Mesendoderm (in vitro differentiated cells): ENCODE measurements around the gene NCAPH2.

ENCODE experiments used
- DNase-seq: peaks from one replicate; pipeline ENCODE4 v3.0.0; 2013
- H2AK5ac ChIP-seq: 2 replicates; pipeline ENCODE4 v1.6.1; 2013; ENCODE audit warnings: low read length, inconsistent platforms
- H2BK120ac ChIP-seq: 2 replicates; pipeline ENCODE4 v1.6.1; 2013; ENCODE audit warnings: low read depth, mild to moderate bottlenecking, low read length, moderate library complexity, mixed read lengths
- H2BK15ac ChIP-seq: replicated peaks from 2 replicates; pipeline ENCODE4 v1.6.1; 2013; ENCODE audit warnings: low read depth, mild to moderate bottlenecking, moderate library complexity
- H2BK5ac ChIP-seq: 2 replicates; pipeline ENCODE4 v1.6.1; 2013; ENCODE audit warnings: low read length, inconsistent platforms
- H3K18ac ChIP-seq: 2 replicates; pipeline ENCODE4 v1.6.1; 2013; ENCODE audit warnings: mild to moderate bottlenecking, low read length, mixed read lengths
- H3K23ac ChIP-seq: one replicate; pipeline ENCODE4 v1.6.1; 2013; ENCODE audit warnings: low read length
- H3K27ac ChIP-seq: 2 replicates; pipeline ENCODE4 v1.5.1; 2013; ENCODE audit warnings: low read depth, mild to moderate bottlenecking, inconsistent platforms, low read length, moderate library complexity
- H3K27me3 ChIP-seq: 2 replicates; pipeline ENCODE4 v1.6.1; 2013; ENCODE audit warnings: low read length, control low read depth, mild to moderate bottlenecking, inconsistent platforms; ENCODE audit not compliant: insufficient read depth, poor library complexity
- H3K36me3 ChIP-seq: 2 replicates; pipeline ENCODE4 v1.6.1; 2013; ENCODE audit warnings: low read length, inconsistent platforms; ENCODE audit not compliant: control insufficient read depth, insufficient read depth
- H3K4ac ChIP-seq: one replicate; pipeline ENCODE4 v1.6.1; 2013; ENCODE audit warnings: low read depth, mild to moderate bottlenecking, low read length, moderate library complexity
- H3K4me1 ChIP-seq: 2 replicates; pipeline ENCODE4 v1.6.1; 2013; ENCODE audit warnings: low read depth, low read length, inconsistent platforms; ENCODE audit not compliant: control insufficient read depth
- H3K4me2 ChIP-seq: 2 replicates; pipeline ENCODE4 v1.6.1; 2013; ENCODE audit warnings: low read length
- H3K4me3 ChIP-seq: 2 replicates; pipeline ENCODE4 v1.5.1; 2013; ENCODE audit warnings: mild to moderate bottlenecking, low read length
- H3K56ac ChIP-seq: one replicate; pipeline ENCODE4 v1.6.1; 2013; ENCODE audit warnings: low read length
- H3K79me1 ChIP-seq: 2 replicates; pipeline ENCODE4 v1.6.1; 2013; ENCODE audit warnings: low read length, inconsistent platforms
- H3K79me2 ChIP-seq: 2 replicates; pipeline ENCODE4 v1.6.1; 2013; ENCODE audit warnings: mild to moderate bottlenecking, low read length; ENCODE audit not compliant: control insufficient read depth, insufficient read depth
- H3K9ac ChIP-seq: 2 replicates; pipeline ENCODE4 v1.6.1; 2013; ENCODE audit warnings: low read length, inconsistent platforms
- H4K5ac ChIP-seq: one replicate; pipeline ENCODE4 v1.6.1; 2013; ENCODE audit warnings: low read length
- H4K8ac ChIP-seq: one replicate; pipeline ENCODE4 v1.6.1; 2013; ENCODE audit warnings: low read depth, mild to moderate bottlenecking, control low read depth, low read length, moderate library complexity
- WGBS: extraction: QIAGEN DNeasy Blood & Tissue Kit; methylation state at CpG from one replicate; pipeline ENCODE4 v1.1.7; 2013; ENCODE audit warnings: low lambda C conversion rate, missing lambda C conversion rate; ENCODE audit not compliant: insufficient coverage; ENCODE audit errors: extremely low coverage; 5-methylcytosine and 5-hydroxymethylcytosine counted together

NCAPH2 gene

DNA sequence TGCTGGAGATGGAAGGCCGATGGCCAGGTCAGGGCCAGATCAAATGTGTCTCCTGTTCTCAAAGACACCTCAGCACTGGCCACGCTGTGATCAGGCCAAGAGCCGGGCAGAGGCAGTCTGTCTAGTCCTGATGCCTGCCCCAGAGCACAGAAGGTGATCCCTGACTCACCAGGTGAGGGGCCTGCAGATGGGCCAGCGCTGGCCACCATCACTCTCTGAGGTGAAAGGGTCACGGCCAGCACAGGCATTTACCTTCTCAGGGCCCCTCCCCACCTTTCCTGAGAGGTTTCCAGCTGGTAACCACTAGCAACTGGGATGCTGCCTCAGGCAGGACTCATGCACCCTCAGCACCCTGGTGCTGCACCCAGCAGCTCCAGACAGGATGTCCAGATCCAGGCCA is 36.1 kb upstream of the NCAPH2 start:
- Histone ChIP-seq H4K8ac (no peak overlapping the region), H2AK5ac (no peak overlapping the region), H2BK15ac (no peak overlapping the region), H3K4me1 (peaks cover 15% of the 10 kb centered on the region), H3K4me3 (no peak overlapping the region), H2BK5ac (no peak overlapping the region), H3K36me3 (peaks cover 1% of the 10 kb centered on the region), H2BK120ac (no peak overlapping the region), H3K23ac (no peak overlapping the region), H3K79me2 (peaks cover 56% of the 10 kb centered on the region), H3K18ac (no peak overlapping the region), H3K56ac (peak overlapping the region; percentile 1), H4K5ac (no peak overlapping the region), H3K27me3 (no peaks in the 10 kb centered on the region), H3K79me1 (peaks cover 32% of the 10 kb centered on the region), H3K4me2 (no peak overlapping the region), H3K9ac (no peak overlapping the region), H3K27ac (no peak overlapping the region), H3K4ac (no peak overlapping the region)
- WGBS: no CpG with 5 or more reads among the region's 5 CpGs
- no peak for DNase-seq

DNA sequence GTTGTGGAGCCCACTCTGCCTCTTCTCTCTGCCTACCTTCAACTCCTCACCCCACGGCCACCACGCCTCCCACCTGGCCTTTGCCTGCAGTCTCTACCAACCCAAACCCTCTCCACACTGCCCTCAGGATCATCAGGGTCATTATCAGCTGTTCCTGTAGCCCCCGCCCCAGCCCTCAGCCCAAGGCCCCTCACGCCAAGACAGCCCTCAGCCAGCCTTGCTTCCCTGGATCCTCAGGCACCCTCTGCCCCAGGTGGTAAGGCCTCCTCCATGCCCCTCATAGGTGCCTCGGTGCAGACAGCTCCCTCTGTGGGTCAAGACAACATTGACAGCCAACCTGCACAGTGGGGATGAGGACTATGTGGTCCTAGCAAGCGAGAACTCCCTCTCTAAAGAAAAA is 34.9 kb upstream of the NCAPH2 start:
- DNase-seq: peak; percentile 51
- H3K4me2 ChIP-seq: no peak overlapping the region
- H3K27me3 ChIP-seq: no peaks in the 10 kb centered on the region
- H3K23ac ChIP-seq: no peak overlapping the region
- H2BK120ac ChIP-seq: no peak overlapping the region
- H4K8ac ChIP-seq: no peak overlapping the region
- no peak overlapping the region for H4K5ac ChIP-seq
- no peak overlapping the region for H3K27ac ChIP-seq
- no peak overlapping the region for H3K4ac ChIP-seq
- peaks cover 53% of the 10 kb centered on the region for H3K79me2 ChIP-seq
- H3K56ac ChIP-seq: no peak overlapping the region
- H3K4me1 ChIP-seq: peaks cover 15% of the 10 kb centered on the region
- no peak overlapping the region for H3K18ac ChIP-seq
- H3K9ac ChIP-seq: no peak overlapping the region
- H2BK15ac ChIP-seq: no peak overlapping the region
- H3K4me3 ChIP-seq: no peak overlapping the region
- H3K36me3 ChIP-seq: no peaks in the 10 kb centered on the region
- H2AK5ac ChIP-seq: no peak overlapping the region
- no peak overlapping the region for H2BK5ac ChIP-seq
- H3K79me1 ChIP-seq: peaks cover 32% of the 10 kb centered on the region
- WGBS: no CpG with 5 or more reads among the region's 6 CpGs

DNA sequence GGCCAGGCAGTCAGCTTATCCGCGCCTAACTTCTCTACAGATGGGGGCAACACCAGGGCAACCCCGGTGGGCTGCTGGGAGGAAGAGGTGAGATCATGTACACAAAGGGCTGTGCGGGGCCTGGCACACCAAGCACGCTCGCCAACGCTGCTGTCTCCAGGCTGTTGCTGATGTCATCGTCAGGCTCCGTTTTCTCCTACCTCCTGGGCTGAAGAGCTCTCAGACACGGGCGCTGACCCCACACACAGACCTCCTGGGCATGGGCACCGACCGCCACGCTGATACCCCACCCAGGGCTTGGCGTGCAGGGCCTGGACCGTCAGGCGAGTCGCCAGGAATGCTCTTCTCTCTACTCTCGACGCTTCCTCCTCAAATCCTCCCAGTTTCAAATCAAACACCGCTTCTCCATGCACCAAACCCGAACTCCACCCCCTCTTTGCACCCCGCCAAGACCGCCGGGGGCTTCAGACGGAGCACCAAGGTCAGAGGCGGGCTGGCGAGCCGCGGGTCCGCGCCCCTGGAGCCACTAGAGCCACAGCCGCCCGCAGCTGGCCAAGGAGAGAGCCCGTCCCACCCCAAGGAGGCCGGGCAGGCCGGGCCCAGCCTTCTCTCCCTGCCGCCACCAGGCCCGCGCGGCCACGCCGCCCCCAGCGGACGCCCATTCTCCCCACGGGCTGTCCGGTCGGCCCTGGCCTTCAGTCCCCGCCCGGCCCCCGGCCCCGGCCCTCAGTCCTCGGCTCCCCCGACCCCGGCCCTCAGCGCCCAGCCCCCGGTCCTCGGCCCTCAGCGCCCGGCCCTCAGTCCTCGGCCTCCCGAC is 34.0 kb upstream of the NCAPH2 start:
- peaks cover 29% of the 10 kb centered on the region for H3K79me1 ChIP-seq
- WGBS: no CpG with 5 or more reads among the region's 62 CpGs
- peak overlapping the region; percentile 58 for H3K4me3 ChIP-seq
- no peaks in the 10 kb centered on the region for H3K36me3 ChIP-seq
- no peak overlapping the region for H4K5ac ChIP-seq
- peak overlapping the region; percentile 57 for H3K4ac ChIP-seq
- H2AK5ac ChIP-seq: no peak overlapping the region
- no peaks in the 10 kb centered on the region for H3K27me3 ChIP-seq
- no peak overlapping the region for H2BK15ac ChIP-seq
- H3K56ac ChIP-seq: peak overlapping the region; percentile 91
- peak overlapping the region; percentile 85 for H3K9ac ChIP-seq
- H3K4me1 ChIP-seq: peaks cover 15% of the 10 kb centered on the region
- H3K79me2 ChIP-seq: peaks cover 43% of the 10 kb centered on the region
- no peak overlapping the region for H2BK120ac ChIP-seq
- H4K8ac ChIP-seq: peak overlapping the region; percentile 31
- no peak overlapping the region for H2BK5ac ChIP-seq
- DNase-seq: no peak
- H3K27ac ChIP-seq: no peak overlapping the region
- H3K18ac ChIP-seq: peak overlapping the region; percentile 34
- peak overlapping the region; percentile 92 for H3K4me2 ChIP-seq
- H3K23ac ChIP-seq: no peak overlapping the region

DNA sequence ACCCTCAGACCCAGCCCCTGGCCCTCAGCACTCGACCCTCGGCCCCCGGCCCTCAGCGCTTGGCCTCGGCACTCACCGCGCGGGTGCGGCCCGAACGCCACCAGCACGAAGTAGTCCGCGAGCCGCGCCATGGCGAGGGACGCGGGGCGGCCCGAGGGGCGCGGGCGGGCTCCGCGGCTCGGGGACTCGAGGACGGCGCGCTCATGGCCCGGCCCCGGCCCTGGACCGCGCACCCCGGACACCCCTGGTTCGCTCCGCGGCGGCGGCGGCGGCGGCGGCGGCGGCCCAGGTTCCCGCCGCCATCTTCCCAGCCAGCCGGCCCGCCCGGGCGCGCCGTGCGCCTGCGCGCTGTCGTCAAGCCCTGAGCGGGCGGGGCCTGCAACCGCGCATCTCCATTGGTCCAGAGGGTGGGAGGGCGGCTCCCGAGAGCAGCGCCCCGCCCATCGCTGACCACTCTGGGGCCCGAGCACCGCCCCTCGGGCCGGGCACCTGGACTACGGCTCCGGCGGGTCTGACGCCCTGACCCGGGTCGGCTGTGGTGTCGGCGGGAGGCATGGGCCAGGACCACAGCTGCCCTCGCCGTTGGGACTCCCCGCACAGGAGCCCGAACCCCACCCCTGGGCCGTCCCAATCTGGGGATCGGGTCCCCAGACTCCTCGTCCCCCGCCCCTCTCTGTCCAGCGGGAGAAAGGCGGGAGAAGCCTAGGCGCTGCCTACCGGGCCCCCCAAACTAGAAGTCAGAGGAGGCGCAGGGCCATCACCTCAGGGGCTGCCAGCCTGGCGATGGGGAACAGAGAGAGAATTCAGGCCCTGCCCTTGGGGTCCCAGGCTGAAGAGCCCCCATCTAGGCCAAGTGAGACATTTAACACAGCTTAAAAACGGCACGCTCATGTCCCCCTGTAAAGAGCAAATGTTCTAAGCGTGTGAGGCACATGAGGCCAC is 33.0 kb upstream of the NCAPH2 start, which contains the start of gene SBF1:
TSS of gene SBF1 (minus strand) at position 326 of the 942 bp plus-strand sequence. CDS start at position 131, 195 bp downstream.
- H3K18ac ChIP-seq: peak within 1 kb of the TSS; percentile 75
- H3K4me2 ChIP-seq: peak within 1 kb of the TSS; percentile 92
- H3K79me1 ChIP-seq: peaks cover 25% of the 10 kb centered on the region
- peak within 1 kb of the TSS; percentile 22 for H3K27ac ChIP-seq
- H4K5ac ChIP-seq: no peak within 1 kb of the TSS
- H3K56ac ChIP-seq: peak within 1 kb of the TSS; percentile 91
- H3K4me1 ChIP-seq: peaks cover 11% of the 10 kb centered on the region
- H2BK15ac ChIP-seq: no peak within 1 kb of the TSS
- peak within 1 kb of the TSS; percentile 66 for H4K8ac ChIP-seq
- peak within 1 kb of the TSS; percentile 86 for H3K9ac ChIP-seq
- H3K23ac ChIP-seq: peak within 1 kb of the TSS; percentile 95
- H2BK120ac ChIP-seq: no peak within 1 kb of the TSS
- DNase-seq: peak; percentile 92
- peaks cover 39% of the 10 kb centered on the region for H3K79me2 ChIP-seq
- H3K4me3 ChIP-seq: peak within 1 kb of the TSS; percentile 67
- H2BK5ac ChIP-seq: no peak within 1 kb of the TSS
- H2AK5ac ChIP-seq: peak within 1 kb of the TSS; percentile 54
- no CpG with 5 or more reads among the region's 97 CpGs for WGBS
- H3K4ac ChIP-seq: peak within 1 kb of the TSS; percentile 57
- no peaks in the 10 kb centered on the region for H3K27me3 ChIP-seq
- H3K36me3 ChIP-seq: no peaks in the 10 kb centered on the region

DNA sequence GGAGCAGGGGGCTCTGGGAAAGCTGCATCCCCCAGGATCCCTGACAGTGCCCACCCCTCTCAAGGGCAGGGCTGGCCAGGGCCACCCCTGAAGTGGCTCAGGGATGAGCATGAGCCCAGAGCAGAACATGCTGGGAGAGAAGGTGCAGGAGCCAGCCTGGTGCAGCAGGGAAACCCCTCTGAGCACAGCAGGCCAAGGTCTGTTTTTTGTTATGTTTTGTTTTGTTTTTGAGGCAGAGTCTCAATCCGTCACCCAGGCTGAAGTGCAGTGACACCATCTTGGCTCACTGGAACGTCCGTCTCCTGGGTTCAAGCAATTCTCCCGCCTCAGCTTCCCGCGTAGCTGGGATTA is 32.4 kb upstream of the NCAPH2 start:
- Histone ChIP-seq H2BK120ac (no peak overlapping the region), H2AK5ac (peak overlapping the region; percentile 54), H3K36me3 (no peaks in the 10 kb centered on the region), H2BK5ac (no peak overlapping the region), H3K79me1 (peaks cover 23% of the 10 kb centered on the region), H4K8ac (no peak overlapping the region), H3K18ac (no peak overlapping the region), H3K4ac (no peak overlapping the region), H3K23ac (no peak overlapping the region), H3K9ac (peak overlapping the region; percentile 67), H3K56ac (peak overlapping the region; percentile 91), H3K79me2 (peaks cover 36% of the 10 kb centered on the region), H3K4me3 (no peak overlapping the region), H3K4me1 (peaks cover 6% of the 10 kb centered on the region), H3K27ac (no peak overlapping the region), H3K27me3 (no peaks in the 10 kb centered on the region), H3K4me2 (no peak overlapping the region), H4K5ac (no peak overlapping the region), H2BK15ac (no peak overlapping the region)
- DNase-seq: no peak
- WGBS: no CpG with 5 or more reads among the region's 6 CpGs
